HG02973 (cell line): ENCODE measurements around the gene SMARCC1.
"Not testable (repeated sequence)": the region's sequence is repeated elsewhere in the genome, so short reads cannot be mapped to it uniquely, and the experiment has no call there.

ENCODE experiments used
- ATAC-seq: cut with Tn5 transposase; IDR thresholded peaks from one replicate; pipeline ENCODE4 v1.9.1; 2021; ENCODE audit warnings: moderate library complexity; ENCODE audit not compliant: unreplicated experiment

SMARCC1 gene

GRCh38 chr3:47781685-47782445 is at the start of gene SMARCC1:
TSS of gene SMARCC1 (minus strand) at chr3:47781893. CDS start at chr3:47781797, 96 bp downstream.
- peak; percentile 71 for ATAC-seq

GRCh38 chr3:47829482-47829881 is 47.8 kb upstream of the SMARCC1 start:
- not testable (repeated sequence) for ATAC-seq

GRCh38 chr3:47825590-47825989 is 43.9 kb upstream of the SMARCC1 start:
- ATAC-seq: no peak

- peak; percentile 85 for ATAC-seq
These were observed 43.1 kb upstream of the SMARCC1 start for GRCh38 chr3:47824541-47825473.

GRCh38 chr3:47817609-47818008 is 35.9 kb upstream of the SMARCC1 start:
- no peak for ATAC-seq

- ATAC-seq: no peak
These were observed 32.0 kb upstream of the SMARCC1 start for GRCh38 chr3:47813551-47814177.

- ATAC-seq: no peak
These were observed 22.9 kb upstream of the SMARCC1 start for GRCh38 chr3:47804577-47804976.

- ATAC-seq: peak; percentile 46
These were observed 21.9 kb upstream of the SMARCC1 start for GRCh38 chr3:47803480-47804025.

GRCh38 chr3:47802734-47803479 is 21.2 kb upstream of the SMARCC1 start, which contains the start of gene DHX30:
TSS of gene DHX30 (plus strand) at chr3:47803138. CDS start at chr3:47810684, 7,546 bp downstream.
- ATAC-seq: peak; percentile 78

- ATAC-seq: no peak
These were observed 18.0 kb upstream of the SMARCC1 start for GRCh38 chr3:47799733-47800132.

- no peak for ATAC-seq
These were observed 12.9 kb upstream of the SMARCC1 start for GRCh38 chr3:47794544-47794943.

GRCh38 chr3:47792699-47793098 is 11.0 kb upstream of the SMARCC1 start:
- ATAC-seq: no peak

GRCh38 chr3:47791193-47791855 is 9.6 kb upstream of the SMARCC1 start:
- ATAC-seq: no peak

GRCh38 chr3:47783673-47784072 is 2.0 kb upstream of the SMARCC1 start:
- ATAC-seq: no peak

GRCh38 chr3:47782446-47783308 is 984 bp upstream of the SMARCC1 start:
- ATAC-seq: no peak

GRCh38 chr3:47780741-47781684 is 680 bp downstream of the SMARCC1 start:
- ATAC-seq: peak; percentile 29

GRCh38 chr3:47778746-47779145 is 2.9 kb downstream of the SMARCC1 start:
- ATAC-seq: no peak

GRCh38 chr3:47772788-47773187 is 8.9 kb downstream of the SMARCC1 start:
- no peak for ATAC-seq
